GM12878 (cell line): ENCODE results near the gene CEACAM4. TPM values are rescaled to one million over a fixed set of nuclear protein-coding genes. Genes with fewer than 3 reads are reported as not detected.

Experiments used
- ATAC-seq: fragments of 200-7000 bp; cut with Tn5 transposase; 3 replicates; pipeline ENCODE4 v1.9.1; 2020; ENCODE audit warnings: mild to moderate bottlenecking, moderate library complexity
- BruUV-seq: library from RNA; stranded (reverse); fragments of 400-500 nt; replicated peaks from 2 replicates; lab custom pipeline; 2021; lab: Mats Ljungman, UMichigan
- CTCF ChIA-PET: fragments of 300-600 bp; sonication (Branson Sonifier 250); formaldehyde crosslinking; extraction: SDS; loops from one replicate; lab custom pipeline; 2021; ENCODE audit warnings: inconsistent platforms; lab: Yijun Ruan, JAX
- POLR2A ChIA-PET: fragments of 350-600 bp; formaldehyde crosslinking; extraction: SDS; loops from one replicate; lab custom pipeline; 2021; ENCODE audit warnings: inconsistent platforms; lab: Charles Lee
- RAD21 ChIA-PET: fragments of 300-600 bp; sonication (Branson Sonifier 250); formaldehyde crosslinking; loops from one replicate; lab custom pipeline; 2023; ENCODE audit warnings: antibody characterized with exemption; ENCODE audit not compliant: unreplicated experiment; lab: Charles Lee
- SMC1A ChIA-PET: fragments of 300-600 bp; sonication (Branson Sonifier 250); formaldehyde crosslinking; loops from one replicate; lab custom pipeline; 2023; ENCODE audit not compliant: unreplicated experiment, uncharacterized antibody; lab: Charles Lee
- DNase-seq: peaks from one replicate; pipeline ENCODE4 v3.0.0-alpha.2; 2011; ENCODE audit warnings: low read depth, low spot score
- FAIRE-seq: peaks from 3 replicates; lab custom pipeline; 2011; peaks lifted over from hg19 to GRCh38; lab: Jason Lieb, UNC
- H2AFZ ChIP-seq: 2 replicates; pipeline ENCODE4 v1.6.0; 2011; ENCODE audit warnings: low read depth, low read length, control low read depth; ENCODE audit not compliant: control insufficient read depth
- H3K27ac ChIP-seq: 2 replicates; pipeline ENCODE4 v1.5.1; 2011; ENCODE audit warnings: control low read depth; ENCODE audit not compliant: control insufficient read depth, insufficient read depth
- H3K27me3 ChIP-seq, 2 experiments: replicated peaks in 1 of 2; 2 replicates each; pipeline versions ENCODE4 v1.6.0 to v1.6.1; 2011; ENCODE audit warnings: low read length in 1 of 2; ENCODE audit not compliant: control insufficient read depth in 2 of 2, insufficient read depth in 2 of 2
- H3K36me3 ChIP-seq, 2 experiments: 2 replicates each; pipeline ENCODE4 v1.5.1; 2011; ENCODE audit warnings: low read length in 1 of 2; ENCODE audit not compliant: control insufficient read depth in 2 of 2, insufficient read depth in 2 of 2
- H3K4me1 ChIP-seq: 2 replicates; pipeline ENCODE4 v1.6.1; 2011; ENCODE audit warnings: mild to moderate bottlenecking, low read length, moderate library complexity, mixed read lengths; ENCODE audit not compliant: control insufficient read depth, insufficient read depth
- H3K4me2 ChIP-seq: 2 replicates; pipeline ENCODE4 v1.6.0; 2011; ENCODE audit warnings: control low read depth; ENCODE audit not compliant: control insufficient read depth, insufficient read depth
- H3K4me3 ChIP-seq: fragments of 200-600 bp; sonication (generic); 2 replicates; pipeline ENCODE4 v1.5.1; 2016
- H3K79me2 ChIP-seq: 2 replicates; pipeline ENCODE4 v1.6.0; 2011; ENCODE audit warnings: low read length; ENCODE audit not compliant: control insufficient read depth, insufficient read depth
- H3K9ac ChIP-seq: 2 replicates; pipeline ENCODE4 v1.8.0; 2011; ENCODE audit warnings: low read length, control low read depth, mixed read lengths; ENCODE audit not compliant: control insufficient read depth, insufficient read depth
- H3K9me3 ChIP-seq: replicated peaks from 3 replicates; pipeline ENCODE4 v1.5.1; 2011; ENCODE audit warnings: mild to moderate bottlenecking, low read length; ENCODE audit not compliant: control insufficient read depth, insufficient read depth
- H4K20me1 ChIP-seq: 2 replicates; pipeline ENCODE4 v1.6.0; 2011; ENCODE audit not compliant: control insufficient read depth, insufficient read depth
- CEBPB ChIP-seq, 2 experiments: fragments of 150-350 bp in 1 of 2; IDR thresholded peaks; 2 replicates each; pipeline ENCODE4 v1.6.1; 2012 to 2014; ENCODE audit warnings: low read depth in 2 of 2, low read length in 2 of 2, borderline replicate concordance in 1 of 2, inconsistent platforms in 1 of 2
- CHD1 ChIP-seq: IDR thresholded peaks from 2 replicates; pipeline ENCODE4 v1.6.1; 2012; ENCODE audit warnings: low read depth, low read length, improper control_type of control experiment
- DPF2 ChIP-seq: fragments of 450-650 bp; IDR thresholded peaks from 2 replicates; pipeline ENCODE4 v1.6.1; 2017; ENCODE audit warnings: mild to moderate bottlenecking
- FOXK2 ChIP-seq: fragments of 450-650 bp; IDR thresholded peaks from 2 replicates; pipeline ENCODE4 v1.6.1; 2017; ENCODE audit warnings: mild to moderate bottlenecking, moderate library complexity
- FOXM1 ChIP-seq: IDR thresholded peaks from 2 replicates; pipeline ENCODE4 v1.6.1; 2012; ENCODE audit warnings: low read depth, mild to moderate bottlenecking, inconsistent platforms, low read length, moderate library complexity
- GABPA ChIP-seq: IDR thresholded peaks from 2 replicates; pipeline ENCODE4 v1.6.1; 2014; ENCODE audit warnings: antibody characterized with exemption, low read depth, mild to moderate bottlenecking, inconsistent platforms
- IKZF1 ChIP-seq: fragments of 450-650 bp; conservative IDR thresholded peaks from 2 replicates; pipeline ENCODE4 v1.6.1; 2017; ENCODE audit warnings: antibody characterized with exemption, mild to moderate bottlenecking
- IKZF2 ChIP-seq, 2 experiments: fragments of 450-650 bp; IDR thresholded peaks; 2 replicates each; pipeline ENCODE4 v1.6.1; 2017; ENCODE audit warnings: mild to moderate bottlenecking in 2 of 2, moderate library complexity in 2 of 2
- NR2C2 ChIP-seq: IDR thresholded peaks from 2 replicates; pipeline ENCODE4 v1.6.1; 2011; ENCODE audit warnings: borderline replicate concordance, low read depth; ENCODE audit not compliant: control insufficient read depth, insufficient read length
- PML ChIP-seq: IDR thresholded peaks from 2 replicates; pipeline ENCODE4 v1.6.1; 2012; ENCODE audit warnings: low read length, inconsistent platforms
- POLR2A ChIP-seq: IDR thresholded peaks from 2 replicates; pipeline ENCODE4 v1.6.1; 2011; ENCODE audit warnings: low read depth, mild to moderate bottlenecking, low read length
- POLR2AphosphoS5 ChIP-seq: IDR thresholded peaks from 2 replicates; pipeline ENCODE4 v1.6.1; 2011; ENCODE audit warnings: mild to moderate bottlenecking, low read length, inconsistent platforms
- TCF3 ChIP-seq: IDR thresholded peaks from 2 replicates; pipeline ENCODE4 v1.6.1; 2012; ENCODE audit warnings: low read depth, mild to moderate bottlenecking, low read length, borderline replicate concordance; ENCODE audit not compliant: insufficient read depth
- ZSCAN29 ChIP-seq: fragments of 450-650 bp; IDR thresholded peaks from 2 replicates; pipeline ENCODE4 v1.6.1; 2017; ENCODE audit warnings: mild to moderate bottlenecking, moderate library complexity
- WGBS: methylation state at CpG from one replicate; pipeline ENCODE4 v1.1.6; 2016; ENCODE audit warnings: low lambda C conversion rate; ENCODE audit not compliant: insufficient replicate concordance, insufficient coverage; ENCODE audit errors: missing lambda C conversion rate; 5-methylcytosine and 5-hydroxymethylcytosine counted together
- in situ Hi-C: fragments of 300-500 bp; cut with MboI; formaldehyde crosslinking; loops from 9 replicates; pipeline ENCODE4 v1.14.3; 2018; ENCODE audit warnings: mixed read lengths
- intact Hi-C: fragments of 100-400 bp; cut with micrococcal nuclease; formaldehyde crosslinking; loops from one replicate; pipeline ENCODE4 v1.14.2; 2022; ENCODE audit not compliant: unreplicated experiment
- polyA plus RNA-seq, 11 experiments: library from polyadenylated mRNA; depleted of rRNA in 4 of 11; unstranded in 6 of 11; stranded (reverse) in 5 of 11; fragments of >200 nt; fragmentation: Nextera tagmentation in 4 of 11; fragmentation: Illumina TruSeq in 1 of 11; extraction: Ambion mirVana in 4 of 11; extraction: Trizol in 1 of 11; gene quantifications; 1 replicate in 1 of 11; 2 replicates in 10 of 11; pipeline versions ENCODE4 v1.2.1 to v1.2.3, GENCODE V29; 2011 to 2016; ENCODE audit warnings: inconsistent platforms in 2 of 11, missing spikeins in 2 of 11, low read depth in 1 of 11
- total RNA-seq, 4 experiments: library from RNA; depleted of rRNA in 3 of 4; stranded (reverse); fragments of >200 nt in 3 of 4; fragmentation: Illumina TruSeq in 1 of 4; extraction: Trizol in 1 of 4; gene quantifications; 2 replicates each; pipeline versions ENCODE4 v1.2.1 to v1.2.3, GENCODE V29; 2013 to 2021
- TF ChIP-seq, protein P1 (sequence below): IDR thresholded peaks from 2 replicates; pipeline ENCODE4 v1.6.1; 2012; ENCODE audit warnings: low read depth, low read length, improper control_type of control experiment
- TF ChIP-seq, protein P2 (sequence below): fragments of 450-650 bp; formaldehyde crosslinking; IDR thresholded peaks from 2 replicates; pipeline ENCODE4 v1.5.0; 2022; ENCODE audit warnings: mild to moderate bottlenecking, missing genetic modification characterization
- TF ChIP-seq, protein P3 (sequence below): IDR thresholded peaks from 2 replicates; pipeline ENCODE4 v1.6.1; 2012; ENCODE audit warnings: low read depth, low read length, improper control_type of control experiment
- TF ChIP-seq, protein P4 (sequence below): fragments of 450-650 bp; IDR thresholded peaks from 2 replicates; pipeline ENCODE4 v1.6.1; 2017; ENCODE audit warnings: mild to moderate bottlenecking

CEACAM4 gene
- total and polyA plus RNA-seq, 10 of the 15 experiments (the other 5 are each of a cell fraction or from before 2014, with no cell fraction given): not detected

DNA sequence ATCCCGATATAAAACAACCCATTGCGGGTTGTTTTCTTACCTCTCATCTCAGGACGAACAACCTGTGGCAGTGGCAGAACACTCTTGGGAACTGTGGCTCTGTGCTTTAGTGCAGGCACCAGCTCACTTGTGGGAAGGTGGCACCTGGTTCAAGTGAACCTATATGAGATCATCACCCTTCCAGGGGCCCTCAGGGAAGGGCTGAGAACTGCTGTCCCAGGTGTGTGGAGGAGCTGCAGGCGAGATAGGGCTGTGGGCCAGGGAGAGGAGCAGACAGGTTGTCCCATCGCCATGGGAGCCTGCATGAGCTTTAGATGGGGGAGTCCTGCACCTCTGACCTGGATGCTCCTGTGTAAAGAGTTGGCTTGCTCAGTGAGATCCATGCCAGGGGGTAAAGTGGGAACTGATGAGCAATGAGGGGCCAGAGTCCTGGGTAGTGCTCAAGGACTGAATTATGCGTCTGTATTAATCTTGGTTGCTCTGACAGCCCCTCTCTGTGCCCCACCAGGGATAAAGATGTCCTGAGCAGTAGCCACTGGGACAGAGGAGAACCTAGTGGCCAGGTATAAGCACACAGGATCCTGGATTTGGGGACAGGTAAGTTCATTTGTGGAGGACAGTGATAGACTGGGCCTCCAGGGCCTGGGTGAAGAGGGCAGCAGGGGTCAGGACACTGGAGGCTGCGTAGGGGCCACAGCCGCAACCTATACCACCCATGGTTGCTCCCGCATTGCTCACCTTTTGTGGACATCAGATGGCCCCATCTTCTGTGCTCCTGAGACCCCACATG lies 8.7 kb downstream of the CEACAM4 start:
- SMC1A ChIA-PET: no interaction called here
- no peak overlapping the region for H3K4me3 ChIP-seq
- no peak overlapping the region for H3K9ac ChIP-seq
- H2AFZ ChIP-seq: no peak overlapping the region
- no peak overlapping the region for H3K27ac ChIP-seq
- no peaks in the 10 kb centered on the region for H3K9me3 ChIP-seq
- no TSS peak for BruUV-seq
- no peaks in the 10 kb centered on the region; a peak in 3 of 4 replicates for H3K27me3 ChIP-seq
- in situ Hi-C loops (no loop called here), intact Hi-C loops (no loop called here)
- POLR2A ChIA-PET: no interaction called here
- H3K36me3 ChIP-seq: no peaks in the 10 kb centered on the region
- ATAC-seq: no peak
- RAD21 ChIA-PET: no interaction called here
- no peaks in the 10 kb centered on the region for H4K20me1 ChIP-seq
- CTCF ChIA-PET: no interaction called here
- H3K4me1 ChIP-seq: no peaks in the 10 kb centered on the region
- no peaks in the 10 kb centered on the region for H3K79me2 ChIP-seq
- H3K4me2 ChIP-seq: no peak overlapping the region
- DNase-seq: no peak
- WGBS: 27% methylated on average over 9 of the region's 9 CpGs
- no peak for FAIRE-seq
- TF ChIP-seq PML: no peak
- TF ChIP-seq, protein P1, sequence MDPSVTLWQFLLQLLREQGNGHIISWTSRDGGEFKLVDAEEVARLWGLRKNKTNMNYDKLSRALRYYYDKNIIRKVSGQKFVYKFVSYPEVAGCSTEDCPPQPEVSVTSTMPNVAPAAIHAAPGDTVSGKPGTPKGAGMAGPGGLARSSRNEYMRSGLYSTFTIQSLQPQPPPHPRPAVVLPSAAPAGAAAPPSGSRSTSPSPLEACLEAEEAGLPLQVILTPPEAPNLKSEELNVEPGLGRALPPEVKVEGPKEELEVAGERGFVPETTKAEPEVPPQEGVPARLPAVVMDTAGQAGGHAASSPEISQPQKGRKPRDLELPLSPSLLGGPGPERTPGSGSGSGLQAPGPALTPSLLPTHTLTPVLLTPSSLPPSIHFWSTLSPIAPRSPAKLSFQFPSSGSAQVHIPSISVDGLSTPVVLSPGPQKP: no peak
- no peak for TF ChIP-seq POLR2AphosphoS5
- TF ChIP-seq TCF3: no peak
- no peak for TF ChIP-seq FOXM1
- TF ChIP-seq POLR2A: no peak
- no peak for TF ChIP-seq CHD1
- no peak for TF ChIP-seq DPF2
- TF ChIP-seq, protein P2, sequence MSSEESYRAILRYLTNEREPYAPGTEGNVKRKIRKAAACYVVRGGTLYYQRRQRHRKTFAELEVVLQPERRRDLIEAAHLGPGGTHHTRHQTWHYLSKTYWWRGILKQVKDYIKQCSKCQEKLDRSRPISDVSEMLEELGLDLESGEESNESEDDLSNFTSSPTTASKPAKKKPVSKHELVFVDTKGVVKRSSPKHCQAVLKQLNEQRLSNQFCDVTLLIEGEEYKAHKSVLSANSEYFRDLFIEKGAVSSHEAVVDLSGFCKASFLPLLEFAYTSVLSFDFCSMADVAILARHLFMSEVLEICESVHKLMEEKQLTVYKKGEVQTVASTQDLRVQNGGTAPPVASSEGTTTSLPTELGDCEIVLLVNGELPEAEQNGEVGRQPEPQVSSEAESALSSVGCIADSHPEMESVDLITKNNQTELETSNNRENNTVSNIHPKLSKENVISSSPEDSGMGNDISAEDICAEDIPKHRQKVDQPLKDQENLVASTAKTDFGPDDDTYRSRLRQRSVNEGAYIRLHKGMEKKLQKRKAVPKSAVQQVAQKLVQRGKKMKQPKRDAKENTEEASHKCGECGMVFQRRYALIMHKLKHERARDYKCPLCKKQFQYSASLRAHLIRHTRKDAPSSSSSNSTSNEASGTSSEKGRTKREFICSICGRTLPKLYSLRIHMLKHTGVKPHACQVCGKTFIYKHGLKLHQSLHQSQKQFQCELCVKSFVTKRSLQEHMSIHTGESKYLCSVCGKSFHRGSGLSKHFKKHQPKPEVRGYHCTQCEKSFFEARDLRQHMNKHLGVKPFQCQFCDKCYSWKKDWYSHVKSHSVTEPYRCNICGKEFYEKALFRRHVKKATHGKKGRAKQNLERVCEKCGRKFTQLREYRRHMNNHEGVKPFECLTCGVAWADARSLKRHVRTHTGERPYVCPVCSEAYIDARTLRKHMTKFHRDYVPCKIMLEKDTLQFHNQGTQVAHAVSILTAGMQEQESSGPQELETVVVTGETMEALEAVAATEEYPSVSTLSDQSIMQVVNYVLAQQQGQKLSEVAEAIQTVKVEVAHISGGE: no peak
- no peak for TF ChIP-seq FOXK2
- TF ChIP-seq, protein P3, sequence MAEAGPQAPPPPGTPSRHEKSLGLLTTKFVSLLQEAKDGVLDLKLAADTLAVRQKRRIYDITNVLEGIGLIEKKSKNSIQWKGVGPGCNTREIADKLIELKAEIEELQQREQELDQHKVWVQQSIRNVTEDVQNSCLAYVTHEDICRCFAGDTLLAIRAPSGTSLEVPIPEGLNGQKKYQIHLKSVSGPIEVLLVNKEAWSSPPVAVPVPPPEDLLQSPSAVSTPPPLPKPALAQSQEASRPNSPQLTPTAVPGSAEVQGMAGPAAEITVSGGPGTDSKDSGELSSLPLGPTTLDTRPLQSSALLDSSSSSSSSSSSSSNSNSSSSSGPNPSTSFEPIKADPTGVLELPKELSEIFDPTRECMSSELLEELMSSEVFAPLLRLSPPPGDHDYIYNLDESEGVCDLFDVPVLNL: no peak
- TF ChIP-seq IKZF1: no peak
- no peak for TF ChIP-seq ZSCAN29
- no peak for TF ChIP-seq CEBPB (IDR thresholded peaks at IDR 0.05; ENCODE audit: borderline replicate concordance in 1 of 2, low read depth in 2 of 2, low read length in 2 of 2)
- no peak for TF ChIP-seq GABPA
- TF ChIP-seq NR2C2: no peak
- TF ChIP-seq, protein P4, sequence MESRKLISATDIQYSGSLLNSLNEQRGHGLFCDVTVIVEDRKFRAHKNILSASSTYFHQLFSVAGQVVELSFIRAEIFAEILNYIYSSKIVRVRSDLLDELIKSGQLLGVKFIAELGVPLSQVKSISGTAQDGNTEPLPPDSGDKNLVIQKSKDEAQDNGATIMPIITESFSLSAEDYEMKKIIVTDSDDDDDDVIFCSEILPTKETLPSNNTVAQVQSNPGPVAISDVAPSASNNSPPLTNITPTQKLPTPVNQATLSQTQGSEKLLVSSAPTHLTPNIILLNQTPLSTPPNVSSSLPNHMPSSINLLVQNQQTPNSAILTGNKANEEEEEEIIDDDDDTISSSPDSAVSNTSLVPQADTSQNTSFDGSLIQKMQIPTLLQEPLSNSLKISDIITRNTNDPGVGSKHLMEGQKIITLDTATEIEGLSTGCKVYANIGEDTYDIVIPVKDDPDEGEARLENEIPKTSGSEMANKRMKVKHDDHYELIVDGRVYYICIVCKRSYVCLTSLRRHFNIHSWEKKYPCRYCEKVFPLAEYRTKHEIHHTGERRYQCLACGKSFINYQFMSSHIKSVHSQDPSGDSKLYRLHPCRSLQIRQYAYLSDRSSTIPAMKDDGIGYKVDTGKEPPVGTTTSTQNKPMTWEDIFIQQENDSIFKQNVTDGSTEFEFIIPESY: no peak
- no peak for TF ChIP-seq IKZF2 (IDR thresholded peaks at IDR 0.05)
